ENCODE measurements around the gene CENATAC.

Gene CENATAC

GRCh38 chr11:119024430-119025098, 26.6 kb downstream of the CENATAC start:
- H3K4me3 ChIP-seq (ENCODE audit: low read depth, low read length), result no peak overlapping the region
- TF ChIP-seq, protein P1, sequence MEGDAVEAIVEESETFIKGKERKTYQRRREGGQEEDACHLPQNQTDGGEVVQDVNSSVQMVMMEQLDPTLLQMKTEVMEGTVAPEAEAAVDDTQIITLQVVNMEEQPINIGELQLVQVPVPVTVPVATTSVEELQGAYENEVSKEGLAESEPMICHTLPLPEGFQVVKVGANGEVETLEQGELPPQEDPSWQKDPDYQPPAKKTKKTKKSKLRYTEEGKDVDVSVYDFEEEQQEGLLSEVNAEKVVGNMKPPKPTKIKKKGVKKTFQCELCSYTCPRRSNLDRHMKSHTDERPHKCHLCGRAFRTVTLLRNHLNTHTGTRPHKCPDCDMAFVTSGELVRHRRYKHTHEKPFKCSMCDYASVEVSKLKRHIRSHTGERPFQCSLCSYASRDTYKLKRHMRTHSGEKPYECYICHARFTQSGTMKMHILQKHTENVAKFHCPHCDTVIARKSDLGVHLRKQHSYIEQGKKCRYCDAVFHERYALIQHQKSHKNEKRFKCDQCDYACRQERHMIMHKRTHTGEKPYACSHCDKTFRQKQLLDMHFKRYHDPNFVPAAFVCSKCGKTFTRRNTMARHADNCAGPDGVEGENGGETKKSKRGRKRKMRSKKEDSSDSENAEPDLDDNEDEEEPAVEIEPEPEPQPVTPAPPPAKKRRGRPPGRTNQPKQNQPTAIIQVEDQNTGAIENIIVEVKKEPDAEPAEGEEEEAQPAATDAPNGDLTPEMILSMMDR (IDR thresholded peaks at IDR 0.05; ENCODE audit: borderline replicate concordance, insufficient read depth, low read depth, low read length), result no peak

DNA sequence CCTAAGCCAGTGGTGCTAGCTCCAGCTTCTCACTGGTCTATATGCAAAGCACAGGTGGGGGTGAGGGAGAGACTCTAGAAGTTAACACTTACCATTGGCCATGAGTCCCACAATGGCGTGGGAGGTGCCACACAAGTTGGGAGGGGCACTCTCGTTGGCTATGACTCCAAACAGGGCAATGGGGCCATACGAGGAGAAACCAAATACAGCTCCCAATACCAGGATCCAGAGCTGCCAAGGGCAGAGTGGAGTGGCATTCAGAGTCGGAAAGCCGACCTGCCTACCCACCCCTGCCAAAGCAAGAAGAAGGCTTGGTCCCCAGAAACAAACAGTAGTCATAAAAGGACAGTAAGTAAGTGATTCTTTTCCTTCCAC, 27.1 kb downstream of the CENATAC start:
- TF ChIP-seq, protein P1 (IDR thresholded peaks at IDR 0.05; ENCODE audit: borderline replicate concordance, insufficient read depth, low read depth, low read length), result no peak
- no peak overlapping the region for H3K4me3 ChIP-seq (ENCODE audit: low read depth, low read length)

- H3K4me3 ChIP-seq (ENCODE audit: low read depth, low read length), result no peak overlapping the region
- TF ChIP-seq, protein P1 (IDR thresholded peaks at IDR 0.05; ENCODE audit: borderline replicate concordance, insufficient read depth, low read depth, low read length), result no peak
Measured at GRCh38 chr11:119025541-119025940, 27.6 kb downstream of the CENATAC start.

GRCh38 chr11:119025978-119026766, 28.2 kb downstream of the CENATAC start:
- no peak overlapping the region for H3K4me3 ChIP-seq (ENCODE audit: low read depth, low read length)
- TF ChIP-seq, protein P1 (IDR thresholded peaks at IDR 0.05; ENCODE audit: borderline replicate concordance, insufficient read depth, low read depth, low read length), result no peak

GRCh38 chr11:119026970-119027369, 29.0 kb downstream of the CENATAC start:
- H3K4me3 ChIP-seq (ENCODE audit: low read depth, low read length), result no peak overlapping the region
- TF ChIP-seq, protein P1 (IDR thresholded peaks at IDR 0.05; ENCODE audit: borderline replicate concordance, insufficient read depth, low read depth, low read length), result no peak

- TF ChIP-seq, protein P1 (IDR thresholded peaks at IDR 0.05; ENCODE audit: borderline replicate concordance, insufficient read depth, low read depth, low read length), result no peak
- no peak overlapping the region for H3K4me3 ChIP-seq (ENCODE audit: low read depth, low read length)
Measured at GRCh38 chr11:119027561-119028345, 29.8 kb downstream of the CENATAC start.
